HFFc6 (cell line): ENCODE results near the gene PTPN7. TPM values are rescaled to one million over a fixed set of nuclear protein-coding genes. Genes with fewer than 3 reads are reported as not detected.

Experiments
- DNase-seq: peaks from one replicate; pipeline ENCODE4 v3.0.0-alpha.2; 2018
- H3K27ac Mint-ChIP-seq: 2 replicates; pipeline ENCODE4 v1.8.0; 2020; ENCODE audit warnings: mild to moderate bottlenecking, mixed read lengths
- H3K27me3 Mint-ChIP-seq: 2 replicates; pipeline ENCODE4 v1.8.0; 2021; ENCODE audit warnings: mild to moderate bottlenecking, moderate library complexity, mixed read lengths; ENCODE audit not compliant: insufficient read depth
- H3K36me3 Mint-ChIP-seq: 2 replicates; pipeline ENCODE4 v1.8.0; 2021; ENCODE audit warnings: low read depth, mixed read lengths
- H3K4me1 Mint-ChIP-seq: 2 replicates; pipeline ENCODE4 v1.8.0; 2020; ENCODE audit warnings: low read depth, mixed read lengths
- H3K4me3 Mint-ChIP-seq: 2 replicates; pipeline ENCODE4 v1.8.0; 2020; ENCODE audit warnings: mild to moderate bottlenecking, moderate library complexity, mixed read lengths
- H3K9me3 Mint-ChIP-seq: 2 replicates; pipeline ENCODE4 v1.8.0; 2020; ENCODE audit warnings: mild to moderate bottlenecking, mixed read lengths
- CTCF ChIP-seq: fragments of 200-600 bp; sonication (generic); IDR thresholded peaks from 2 replicates; pipeline ENCODE4 v1.5.0; 2021; ENCODE audit warnings: antibody characterized with exemption, mild to moderate bottlenecking
- total RNA-seq, 6 experiments: library from RNA; stranded (reverse); fragmentation: NEBNext Ultra II Directional; extraction: Animal tissue kit (Norgen Biotek cat#: 25700); gene quantifications; 2 replicates in 1 of 6; 3 replicates in 5 of 6; pipeline ENCODE4 v1.2.3, GENCODE V29; 2021

PTPN7 gene
- total RNA-seq, 6 experiments from 2014 or later: not detected

GRCh38 chr1:202203238-202204039 lies 43.0 kb upstream of the PTPN7 start:
- Mint-ChIP-seq H3K4me1 (peaks cover 6% of the 10 kb centered on the region; the same call in 1 of the 2 replicates), H3K36me3 (no peaks in the 10 kb centered on the region), H3K4me3 (no peak overlapping the region), H3K9me3 (no peaks in the 10 kb centered on the region), H3K27me3 (peaks cover 22% of the 10 kb centered on the region), H3K27ac (no peak overlapping the region)
- no peak for DNase-seq
- TF ChIP-seq CTCF: no peak

- no peak overlapping the region for H3K4me3 Mint-ChIP-seq
- TF ChIP-seq CTCF: no peak
- no peak overlapping the region for H3K27ac Mint-ChIP-seq
- no peaks in the 10 kb centered on the region for H3K9me3 Mint-ChIP-seq
- H3K36me3 Mint-ChIP-seq: no peaks in the 10 kb centered on the region
- H3K4me1 Mint-ChIP-seq: peaks cover 6% of the 10 kb centered on the region; the same call in 1 of the 2 replicates
- H3K27me3 Mint-ChIP-seq: peaks cover 21% of the 10 kb centered on the region
- DNase-seq: no peak
These were observed 42.2 kb upstream of the PTPN7 start for GRCh38 chr1:202202500-202203168.

- Mint-ChIP-seq H3K9me3 (no peaks in the 10 kb centered on the region), H3K27ac (no peak overlapping the region), H3K27me3 (peaks cover 25% of the 10 kb centered on the region), H3K4me3 (no peak overlapping the region), H3K36me3 (no peaks in the 10 kb centered on the region), H3K4me1 (peaks cover 6% of the 10 kb centered on the region; the same call in 1 of the 2 replicates)
- no peak for TF ChIP-seq CTCF
- no peak for DNase-seq
These were observed 41.6 kb upstream of the PTPN7 start for GRCh38 chr1:202201971-202202370.

- H3K9me3 Mint-ChIP-seq: no peaks in the 10 kb centered on the region
- no peak overlapping the region for H3K27ac Mint-ChIP-seq
- no peak overlapping the region for H3K4me3 Mint-ChIP-seq
- H3K4me1 Mint-ChIP-seq: peaks cover 6% of the 10 kb centered on the region; the same call in 1 of the 2 replicates
- TF ChIP-seq CTCF: no peak
- no peaks in the 10 kb centered on the region for H3K36me3 Mint-ChIP-seq
- H3K27me3 Mint-ChIP-seq: peaks cover 31% of the 10 kb centered on the region
- no peak for DNase-seq
These were observed 40.9 kb upstream of the PTPN7 start for GRCh38 chr1:202201266-202201665.

- no peak overlapping the region for H3K4me3 Mint-ChIP-seq
- H3K36me3 Mint-ChIP-seq: no peaks in the 10 kb centered on the region
- no peak for DNase-seq
- H3K27ac Mint-ChIP-seq: no peak overlapping the region
- H3K4me1 Mint-ChIP-seq: peaks cover 6% of the 10 kb centered on the region; the same call in 1 of the 2 replicates
- no peak for TF ChIP-seq CTCF
- H3K9me3 Mint-ChIP-seq: no peaks in the 10 kb centered on the region
- H3K27me3 Mint-ChIP-seq: peaks cover 37% of the 10 kb centered on the region
These were observed 40.3 kb upstream of the PTPN7 start for GRCh38 chr1:202200669-202201068.
